K562 (cell line): ENCODE results near the gene COX10. TPM values are rescaled to one million over a fixed set of nuclear protein-coding genes. Genes with fewer than 3 reads are reported as not detected.

Source experiments
- ATAC-seq: fragments of 200-7000 bp; cut with Tn5 transposase; 3 replicates; pipeline ENCODE4 v1.9.1; 2020; ENCODE audit warnings: moderate library complexity
- BruUV-seq: library from RNA; stranded (reverse); fragments of 400-500 nt; replicated peaks from 2 replicates; lab custom pipeline; 2021; lab: Mats Ljungman, UMichigan
- CTCF ChIA-PET: fragments of 300-600 bp; formaldehyde crosslinking; extraction: SDS; loops from one replicate; lab custom pipeline; 2021; ENCODE audit warnings: low intra/inter-chr PET ratio; lab: Yijun Ruan, JAX
- POLR2A ChIA-PET: fragments of 300-600, 350-650 bp; sonication (Branson Sonifier 250); formaldehyde crosslinking; extraction: SDS; loops from one replicate; lab custom pipeline; 2021; ENCODE audit warnings: antibody characterized with exemption, inconsistent platforms; lab: Yijun Ruan, JAX
- DNase-seq, 4 experiments: peaks; one replicate each; pipeline versions ENCODE4 v3.0.0 to v3.0.0-alpha.2; 2011 to 2018; ENCODE audit warnings: low spot score in 3 of 4, mixed read lengths in 3 of 4; ENCODE audit errors: extremely low read depth in 1 of 4
- FAIRE-seq: peaks from 2 replicates; lab custom pipeline; 2011; peaks lifted over from hg19 to GRCh38; lab: Jason Lieb, UNC
- H2AFZ ChIP-seq: 2 replicates; pipeline ENCODE4 v1.6.0; 2011; ENCODE audit warnings: low read depth, low read length, control low read depth, inconsistent platforms
- H3K27ac ChIP-seq: fragments of 200-600 bp; 3 replicates; pipeline ENCODE4 v1.8.0; 2011; ENCODE audit warnings: low read depth, mild to moderate bottlenecking, control low read depth, inconsistent platforms, low read length, moderate library complexity, mixed read lengths; ENCODE audit errors: extremely low read depth
- H3K27me3 ChIP-seq, 2 experiments: fragments of 300-600 bp in 1 of 2; 2 replicates in 1 of 2; 3 replicates in 1 of 2; pipeline versions ENCODE4 v1.6.0 to v1.8.0; 2011; ENCODE audit warnings: inconsistent platforms in 2 of 2, low read length in 2 of 2, mild to moderate bottlenecking in 1 of 2, mixed read lengths in 1 of 2, moderate library complexity in 1 of 2; ENCODE audit not compliant: control insufficient read depth in 2 of 2, insufficient read depth in 2 of 2
- H3K36me3 ChIP-seq: fragments of 300-600 bp; 3 replicates; pipeline ENCODE4 v1.8.0; 2011; ENCODE audit warnings: mild to moderate bottlenecking, low read length, inconsistent platforms; ENCODE audit not compliant: control insufficient read depth, insufficient read depth
- H3K4me1 ChIP-seq, 2 experiments: fragments of 200-600 bp in 1 of 2; replicated peaks in 1 of 2; 2 replicates in 1 of 2; 3 replicates in 1 of 2; pipeline versions ENCODE4 v1.5.1 to v1.8.0; 2011; ENCODE audit warnings: inconsistent platforms in 2 of 2, low read length in 2 of 2, mild to moderate bottlenecking in 1 of 2, mixed read lengths in 1 of 2, moderate library complexity in 1 of 2; ENCODE audit not compliant: control insufficient read depth in 2 of 2, insufficient read depth in 2 of 2
- H3K4me2 ChIP-seq: 2 replicates; pipeline ENCODE4 v1.6.1; 2011; ENCODE audit warnings: low read length, control low read depth, inconsistent platforms, mixed read lengths; ENCODE audit not compliant: insufficient read depth
- H3K4me3 ChIP-seq: fragments of 200-600 bp; sonication (generic), shearing (Covaris generic); 2 replicates; pipeline ENCODE4 v1.5.1; 2016; ENCODE audit warnings: control low read depth, inconsistent platforms
- H3K79me2 ChIP-seq: fragments of 200-600 bp; 3 replicates; pipeline ENCODE4 v1.8.0; 2011; ENCODE audit warnings: low read length, inconsistent platforms; ENCODE audit not compliant: control insufficient read depth, insufficient read depth
- H3K9ac ChIP-seq, 2 experiments: 2 replicates each; pipeline versions ENCODE4 v1.6.0 to v1.6.1; 2011; ENCODE audit warnings: low read depth in 2 of 2, low read length in 2 of 2, control low read depth in 1 of 2, inconsistent platforms in 1 of 2, mild to moderate bottlenecking in 1 of 2, mixed read lengths in 1 of 2; ENCODE audit not compliant: insufficient read depth in 1 of 2
- H3K9me1 ChIP-seq: one replicate; pipeline ENCODE4 v1.6.0; 2011; ENCODE audit warnings: inconsistent platforms, mild to moderate bottlenecking, low read length, moderate library complexity; ENCODE audit not compliant: control insufficient read depth, insufficient read depth
- H3K9me3 ChIP-seq: replicated peaks from 2 replicates; pipeline ENCODE4 v1.5.1; 2011; ENCODE audit warnings: low read depth, low read length, inconsistent platforms; ENCODE audit not compliant: control insufficient read depth, insufficient read depth
- H4K20me1 ChIP-seq: replicated peaks from 2 replicates; pipeline ENCODE4 v1.6.1; 2011; ENCODE audit warnings: low read length, inconsistent platforms, mixed read lengths; ENCODE audit not compliant: control insufficient read depth, insufficient read depth
- DACH1 ChIP-seq: fragments of 450-650 bp; IDR thresholded peaks from 2 replicates; pipeline ENCODE4 v1.6.1; 2018; ENCODE audit not compliant: partially characterized antibody
- FOXA1 ChIP-seq: fragments of 450-650 bp; IDR thresholded peaks from 2 replicates; pipeline ENCODE4 v1.6.1; 2016; ENCODE audit warnings: mild to moderate bottlenecking, borderline replicate concordance
- FOXM1 ChIP-seq, 2 experiments: fragments of 450-650 bp in 1 of 2; sonication (generic) in 1 of 2; formaldehyde crosslinking in 1 of 2; IDR thresholded peaks; 2 replicates each; pipeline versions ENCODE4 v1.6.1 to v1.9.0; 2017 to 2022; ENCODE audit warnings: low read depth in 2 of 2, mild to moderate bottlenecking in 2 of 2, missing genetic modification reagents in 1 of 2, moderate library complexity in 1 of 2
- SMARCB1 ChIP-seq: IDR thresholded peaks from 2 replicates; pipeline ENCODE4 v1.6.1; 2011; ENCODE audit warnings: improper control_type of control experiment, low read depth; ENCODE audit not compliant: insufficient read length
- ZBED1 ChIP-seq: IDR thresholded peaks from 2 replicates; pipeline ENCODE4 v1.6.1; 2014
- ZNF830 ChIP-seq: fragments of 250-450 bp; sonication (Bioruptor Pico); IDR thresholded peaks from 2 replicates; pipeline ENCODE4 v1.5.0; 2021; ENCODE audit warnings: mild to moderate bottlenecking
- WGBS: fragments of 100-300 bp; shearing (Covaris generic); methylation state at CpG from one replicate; pipeline ENCODE4 v1.1.6; 2016; ENCODE audit warnings: low coverage, mixed read lengths; ENCODE audit not compliant: insufficient coverage; ENCODE audit errors: missing lambda C conversion rate; 5-methylcytosine and 5-hydroxymethylcytosine counted together
- in situ Hi-C: fragments of 300-500 bp; cut with MboI; formaldehyde crosslinking; loops from 4 replicates; pipeline ENCODE4 v1.15.0; 2018; ENCODE audit warnings: inconsistent platforms, mixed read lengths
- intact Hi-C: fragments of 100-400 bp; cut with micrococcal nuclease; formaldehyde crosslinking; loops from 2 replicates; pipeline ENCODE4 v1.14.2; 2022
- polyA plus RNA-seq, 8 experiments: library from polyadenylated mRNA; depleted of rRNA in 4 of 8; stranded (reverse) in 5 of 8; unstranded in 3 of 8; fragments of >200 nt; fragmentation: Nextera tagmentation in 2 of 8; fragmentation: Illumina TruSeq in 1 of 8; extraction: Ambion mirVana in 2 of 8; extraction: Trizol in 1 of 8; gene quantifications; 2 replicates each; pipeline versions ENCODE4 v1.2.1 to v1.2.3, GENCODE V29; 2011 to 2014; ENCODE audit warnings: inconsistent platforms in 1 of 8, missing spikeins in 1 of 8
- total RNA-seq, 7 experiments: library from RNA; depleted of rRNA in 6 of 7; stranded (reverse); fragments of >200 nt in 6 of 7; fragmentation: Illumina TruSeq in 2 of 7; extraction: Trizol in 2 of 7; gene quantifications; 2 replicates each; pipeline versions ENCODE4 v1.2.1 to v1.2.3, GENCODE V29; 2011 to 2021; ENCODE audit warnings: low replicate concordance in 1 of 7
- TF ChIP-seq, protein P1 (sequence below), 2 experiments: fragments of 450-650 bp; IDR thresholded peaks; 2 replicates each; pipeline ENCODE4 v1.6.1; 2018; ENCODE audit warnings: mild to moderate bottlenecking in 2 of 2, low read depth in 1 of 2; ENCODE audit not compliant: partially characterized antibody in 2 of 2

COX10 gene
- total and polyA plus RNA-seq, 9 of the 15 experiments (the other 6 are each of a cell fraction or from before 2014, with no cell fraction given) = 10.3 to 26.4 (median 17.8) TPM

DNA sequence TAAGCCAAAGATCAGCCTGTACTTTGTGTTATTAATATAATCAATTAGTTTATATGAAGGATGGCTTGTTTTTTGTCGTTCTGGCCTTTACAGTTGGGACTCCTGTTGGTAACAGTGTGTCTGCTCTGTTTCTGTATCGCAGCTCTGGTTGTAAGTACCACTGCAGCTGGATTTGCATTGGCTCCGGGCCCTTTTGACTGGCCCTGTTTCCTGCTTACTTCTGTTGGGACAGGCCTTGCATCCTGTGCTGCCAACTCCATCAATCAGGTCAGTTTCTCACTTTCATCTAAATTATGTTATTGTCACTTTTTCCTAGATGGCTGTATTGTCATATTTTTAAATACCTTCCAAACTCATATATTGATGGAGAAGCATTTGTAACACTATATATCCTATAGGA, 32.7 kb downstream of the COX10 start:
- ATAC-seq (no peak), DNase-seq (no peak), FAIRE-seq (no peak)
- TF ChIP-seq, protein P1, sequence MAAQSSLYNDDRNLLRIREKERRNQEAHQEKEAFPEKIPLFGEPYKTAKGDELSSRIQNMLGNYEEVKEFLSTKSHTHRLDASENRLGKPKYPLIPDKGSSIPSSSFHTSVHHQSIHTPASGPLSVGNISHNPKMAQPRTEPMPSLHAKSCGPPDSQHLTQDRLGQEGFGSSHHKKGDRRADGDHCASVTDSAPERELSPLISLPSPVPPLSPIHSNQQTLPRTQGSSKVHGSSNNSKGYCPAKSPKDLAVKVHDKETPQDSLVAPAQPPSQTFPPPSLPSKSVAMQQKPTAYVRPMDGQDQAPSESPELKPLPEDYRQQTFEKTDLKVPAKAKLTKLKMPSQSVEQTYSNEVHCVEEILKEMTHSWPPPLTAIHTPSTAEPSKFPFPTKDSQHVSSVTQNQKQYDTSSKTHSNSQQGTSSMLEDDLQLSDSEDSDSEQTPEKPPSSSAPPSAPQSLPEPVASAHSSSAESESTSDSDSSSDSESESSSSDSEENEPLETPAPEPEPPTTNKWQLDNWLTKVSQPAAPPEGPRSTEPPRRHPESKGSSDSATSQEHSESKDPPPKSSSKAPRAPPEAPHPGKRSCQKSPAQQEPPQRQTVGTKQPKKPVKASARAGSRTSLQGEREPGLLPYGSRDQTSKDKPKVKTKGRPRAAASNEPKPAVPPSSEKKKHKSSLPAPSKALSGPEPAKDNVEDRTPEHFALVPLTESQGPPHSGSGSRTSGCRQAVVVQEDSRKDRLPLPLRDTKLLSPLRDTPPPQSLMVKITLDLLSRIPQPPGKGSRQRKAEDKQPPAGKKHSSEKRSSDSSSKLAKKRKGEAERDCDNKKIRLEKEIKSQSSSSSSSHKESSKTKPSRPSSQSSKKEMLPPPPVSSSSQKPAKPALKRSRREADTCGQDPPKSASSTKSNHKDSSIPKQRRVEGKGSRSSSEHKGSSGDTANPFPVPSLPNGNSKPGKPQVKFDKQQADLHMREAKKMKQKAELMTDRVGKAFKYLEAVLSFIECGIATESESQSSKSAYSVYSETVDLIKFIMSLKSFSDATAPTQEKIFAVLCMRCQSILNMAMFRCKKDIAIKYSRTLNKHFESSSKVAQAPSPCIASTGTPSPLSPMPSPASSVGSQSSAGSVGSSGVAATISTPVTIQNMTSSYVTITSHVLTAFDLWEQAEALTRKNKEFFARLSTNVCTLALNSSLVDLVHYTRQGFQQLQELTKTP (IDR thresholded peaks at IDR 0.05; ENCODE audit: low read depth in 1 of 2, partially characterized antibody in 2 of 2) = no peak
- no peak for TF ChIP-seq ZBED1
- TF ChIP-seq SMARCB1 = no peak
- TF ChIP-seq FOXA1 = no peak
- TF ChIP-seq DACH1 = no peak
- TF ChIP-seq FOXM1 (IDR thresholded peaks at IDR 0.05; ENCODE audit: low read depth) = no peak
- no peak for TF ChIP-seq FOXM1 (CRISPR knock-in tag; IDR thresholded peaks at IDR 0.05; ENCODE audit: low read depth)
- no peak for TF ChIP-seq ZNF830
- no peaks in the 10 kb centered on the region for H3K27me3 ChIP-seq
- no peak overlapping the region for H3K4me3 ChIP-seq
- intact Hi-C loops = no loop called here
- H3K4me1 ChIP-seq = no peaks in the 10 kb centered on the region
- peaks cover 18% of the 10 kb centered on the region; the same call in 2 of the 3 replicates for H3K79me2 ChIP-seq
- in situ Hi-C loops = no loop called here
- peaks cover 22% of the 10 kb centered on the region; the same call in 1 of the 3 replicates for H3K36me3 ChIP-seq
- CTCF ChIA-PET = no interaction called here
- POLR2A ChIA-PET = no interaction called here
- BruUV-seq = no TSS peak
- no peaks in the 10 kb centered on the region for H4K20me1 ChIP-seq
- no peak overlapping the region for H3K9ac ChIP-seq
- no peak overlapping the region for H3K4me2 ChIP-seq
- no peak overlapping the region for H3K27ac ChIP-seq
- no peak overlapping the region for H2AFZ ChIP-seq
- no peaks in the 10 kb centered on the region for H3K9me1 ChIP-seq
- 80% methylated on average over 2 of the region's 3 CpGs for WGBS
- no peaks in the 10 kb centered on the region for H3K9me3 ChIP-seq
